Measurements from ENCODE around the gene CTSH. TPM values are rescaled to one million over a fixed set of nuclear protein-coding genes. Genes with fewer than 3 reads are reported as not detected.
A peak's percentile ranks its signal among the peaks of the same experiment; 100 is the strongest.

The CTSH gene, protein sequence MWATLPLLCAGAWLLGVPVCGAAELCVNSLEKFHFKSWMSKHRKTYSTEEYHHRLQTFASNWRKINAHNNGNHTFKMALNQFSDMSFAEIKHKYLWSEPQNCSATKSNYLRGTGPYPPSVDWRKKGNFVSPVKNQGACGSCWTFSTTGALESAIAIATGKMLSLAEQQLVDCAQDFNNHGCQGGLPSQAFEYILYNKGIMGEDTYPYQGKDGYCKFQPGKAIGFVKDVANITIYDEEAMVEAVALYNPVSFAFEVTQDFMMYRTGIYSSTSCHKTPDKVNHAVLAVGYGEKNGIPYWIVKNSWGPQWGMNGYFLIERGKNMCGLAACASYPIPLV
- 45.5 and 95.4 TPM in 2 replicates for total RNA-seq (2014; rRNA removed; shearing (Covaris generic))

DNA sequence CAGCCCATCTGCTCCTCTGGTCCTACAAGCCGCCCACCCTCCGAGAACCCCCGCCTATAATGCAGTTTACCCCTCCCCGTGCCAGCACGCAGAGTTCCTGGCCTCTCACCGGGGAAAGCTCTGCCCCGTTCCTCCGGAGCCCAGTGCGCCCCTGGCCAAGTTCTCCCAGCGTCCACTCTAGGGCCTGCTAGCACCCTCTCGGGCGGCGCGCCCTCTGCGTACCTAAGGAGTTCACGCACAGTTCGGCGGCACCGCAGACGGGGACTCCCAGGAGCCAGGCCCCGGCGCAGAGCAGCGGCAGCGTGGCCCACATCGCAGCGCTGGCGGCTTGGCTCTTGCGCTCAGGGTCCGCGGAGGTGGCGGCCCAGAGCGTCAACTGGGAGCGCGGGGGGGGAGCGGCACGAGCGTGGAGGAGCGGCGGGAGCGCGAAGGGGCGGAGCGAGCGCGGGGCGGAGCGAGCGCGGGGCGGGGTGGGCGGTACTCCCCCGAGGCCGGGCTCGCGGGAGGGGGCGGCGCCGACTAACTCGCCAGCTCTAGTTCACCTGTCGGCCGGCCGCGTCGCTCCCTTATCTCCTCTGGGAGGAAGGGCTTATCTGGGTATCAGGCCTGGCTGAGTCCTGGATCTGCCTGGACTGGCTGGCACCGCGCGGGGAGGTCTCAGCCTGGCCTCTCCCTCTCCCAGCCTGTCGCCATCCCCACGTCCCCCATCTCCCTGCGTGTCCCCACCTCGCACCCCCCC lies at the start of gene CTSH:
TSS of gene CTSH (minus strand) at position 378 of the 739 bp plus-strand sequence. CDS start at position 313, 65 bp downstream.
- DNase-seq (ENCODE audit: low read depth), result peak; percentile 48

DNA sequence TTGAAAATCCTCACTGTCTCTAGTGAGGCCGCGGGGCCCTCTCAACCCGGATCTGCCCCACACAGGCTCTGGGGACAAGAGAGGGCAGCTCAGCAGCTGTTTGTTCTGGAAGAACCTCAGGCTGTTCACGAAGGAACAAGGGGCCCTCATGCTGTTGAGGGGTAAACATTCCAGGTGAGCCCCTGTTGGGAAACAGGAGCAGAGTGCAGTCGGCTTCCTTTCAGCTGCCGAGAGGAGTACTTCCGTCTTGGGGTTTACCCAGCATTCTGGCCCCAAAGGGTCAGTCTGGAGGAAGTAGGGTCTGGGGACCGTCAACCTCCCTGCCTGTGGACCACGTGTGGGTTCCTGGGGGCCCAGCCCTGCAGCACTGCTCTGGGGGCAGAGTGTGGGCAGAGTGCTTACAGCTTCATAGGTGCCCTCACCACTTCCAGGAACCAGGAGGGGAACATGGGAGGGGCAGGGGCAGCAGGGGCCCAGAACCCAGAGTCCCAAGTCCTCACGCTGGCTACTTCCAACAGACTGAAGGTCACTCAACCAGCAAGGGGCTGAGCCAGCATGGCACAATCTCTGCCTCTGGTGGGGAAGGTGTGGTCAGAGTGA lies 49.2 kb upstream of the CTSH start:
- DNase-seq (ENCODE audit: low read depth), result no peak

DNA sequence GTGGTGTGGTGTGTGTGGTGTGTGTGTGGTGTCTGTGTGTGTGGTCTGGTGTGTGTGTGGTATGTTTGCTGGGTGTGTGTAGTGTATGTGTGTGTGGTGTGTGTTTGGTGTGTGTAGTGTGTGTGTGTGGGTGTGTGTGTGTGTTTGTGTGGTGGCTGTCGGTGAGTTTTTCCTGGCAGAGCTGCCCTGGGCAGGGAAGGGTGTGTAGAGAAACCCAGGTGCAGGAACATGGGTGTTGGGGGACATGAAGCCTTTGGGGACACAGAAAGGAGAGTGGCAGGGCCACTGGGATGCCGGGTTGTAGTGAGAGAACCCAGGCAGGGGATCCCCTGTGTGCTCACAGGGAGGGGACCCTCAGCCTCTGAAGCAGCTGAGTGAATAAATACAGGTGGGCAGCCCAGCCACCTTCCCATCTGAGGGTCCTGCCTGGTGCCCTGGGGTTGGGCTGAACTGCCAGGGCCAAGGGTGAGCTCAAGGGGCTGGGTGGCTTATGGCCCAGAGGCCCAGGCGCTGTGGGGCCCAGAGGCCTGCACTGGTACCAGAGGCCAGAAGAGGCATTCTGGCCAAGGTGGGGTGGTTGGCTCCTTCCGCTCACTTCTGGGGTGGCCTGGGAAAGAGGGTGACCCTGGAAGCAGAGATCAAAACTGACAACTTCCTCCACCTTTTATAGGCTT lies 48.5 kb upstream of the CTSH start:
- DNase-seq (ENCODE audit: low read depth), result no peak

DNA sequence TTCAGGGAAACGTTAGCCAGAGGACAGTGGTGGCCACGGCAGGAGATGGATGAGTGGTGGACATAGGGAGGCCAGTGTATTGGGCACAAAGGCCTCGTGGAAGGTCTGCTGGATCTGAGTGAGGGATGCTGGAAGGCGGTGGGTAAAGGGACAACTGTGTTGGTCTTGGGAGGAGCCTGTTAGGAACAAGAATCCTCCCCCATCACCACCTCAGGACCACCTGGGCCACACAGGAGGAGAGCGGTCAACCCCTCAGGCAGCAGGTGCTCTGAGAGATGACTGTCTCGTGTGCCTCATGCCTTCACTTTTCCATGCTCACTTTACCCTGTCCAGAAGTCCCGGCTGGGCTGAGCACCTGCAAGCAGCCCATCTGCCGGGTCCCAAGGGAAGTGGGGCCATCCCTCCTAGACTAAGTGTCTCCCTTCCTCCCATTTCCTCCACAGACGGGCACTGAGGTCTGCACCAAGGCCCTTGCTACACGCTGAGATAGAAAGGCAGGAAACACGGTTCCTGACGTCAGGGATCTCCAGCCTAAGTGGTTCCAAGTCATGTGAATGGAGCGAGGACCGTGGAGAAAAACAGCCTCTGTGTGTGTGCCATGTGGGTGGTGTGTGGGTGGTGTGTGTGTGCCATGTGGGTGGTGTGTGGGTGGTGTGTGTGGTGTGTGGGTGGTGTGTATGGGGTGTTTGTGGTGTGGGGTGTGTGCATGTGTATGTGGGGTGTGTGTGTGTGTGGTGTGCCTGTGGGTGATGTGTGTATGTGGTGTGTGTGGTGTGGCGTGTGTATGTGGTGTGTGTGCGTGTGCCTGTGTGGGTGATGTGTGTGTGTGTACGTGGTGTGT lies 47.8 kb upstream of the CTSH start:
- no peak for DNase-seq (ENCODE audit: low read depth)

DNA sequence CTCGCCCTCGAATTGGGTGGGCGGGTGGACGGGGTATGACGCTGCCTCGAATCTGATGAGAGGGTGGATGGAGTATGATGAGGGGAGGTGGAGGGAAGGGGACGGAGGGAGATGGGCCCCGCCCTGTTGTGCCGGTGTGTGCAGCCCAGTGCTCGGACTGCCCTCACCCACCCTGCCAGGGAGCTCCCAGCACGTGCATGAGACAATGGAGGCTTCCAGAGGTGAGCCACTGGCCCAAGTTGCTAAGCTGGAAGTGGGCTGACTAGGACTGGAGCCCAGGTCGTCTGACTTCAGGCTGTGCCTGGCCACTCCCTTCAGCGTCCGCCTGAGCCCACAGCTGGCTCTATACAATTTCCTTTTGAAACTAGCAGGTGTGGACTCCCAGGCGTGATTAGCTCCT lies 47.0 kb upstream of the CTSH start:
- no peak for DNase-seq (ENCODE audit: low read depth)

DNA sequence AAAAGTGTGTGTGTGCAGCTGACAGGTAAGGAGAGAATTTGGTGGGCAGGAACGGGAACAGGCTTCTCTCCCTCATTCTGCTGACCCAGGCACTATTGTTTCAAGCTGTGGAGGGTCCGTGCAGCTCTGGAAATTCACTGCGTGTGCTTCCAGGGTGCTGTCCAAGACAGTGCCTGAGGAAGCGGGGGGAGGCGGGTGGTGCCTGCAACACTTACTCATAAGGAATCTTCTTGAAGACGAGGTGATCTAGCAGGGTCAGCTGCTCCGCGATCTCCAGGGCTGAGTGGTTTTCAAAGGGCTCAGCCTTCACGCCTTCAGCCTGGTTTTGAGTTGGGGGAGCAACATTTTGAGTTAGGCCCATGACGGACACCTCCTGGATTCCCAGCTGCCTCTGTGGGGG lies 46.6 kb upstream of the CTSH start:
- DNase-seq (ENCODE audit: low read depth), result no peak

DNA sequence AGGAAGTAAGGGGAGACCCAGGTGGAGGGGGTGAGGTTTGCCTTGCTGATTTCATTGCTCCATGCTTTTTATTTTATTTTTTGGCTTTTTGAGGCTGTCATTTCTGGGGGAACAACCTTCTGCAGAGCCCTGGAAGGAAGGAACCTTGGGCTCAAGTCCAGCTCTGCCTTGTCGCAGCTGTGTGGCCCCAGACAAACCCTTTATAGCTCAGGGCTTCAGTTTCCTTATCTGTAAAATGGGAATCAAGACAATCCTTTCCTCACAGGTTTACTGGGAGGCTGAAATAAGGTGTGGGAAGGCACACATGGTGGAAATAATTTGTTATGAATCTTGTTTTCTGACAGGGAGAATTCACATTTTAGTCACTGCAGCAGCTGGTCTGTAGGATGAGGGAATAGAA lies 45.4 kb upstream of the CTSH start:
- no peak for DNase-seq (ENCODE audit: low read depth)

DNA sequence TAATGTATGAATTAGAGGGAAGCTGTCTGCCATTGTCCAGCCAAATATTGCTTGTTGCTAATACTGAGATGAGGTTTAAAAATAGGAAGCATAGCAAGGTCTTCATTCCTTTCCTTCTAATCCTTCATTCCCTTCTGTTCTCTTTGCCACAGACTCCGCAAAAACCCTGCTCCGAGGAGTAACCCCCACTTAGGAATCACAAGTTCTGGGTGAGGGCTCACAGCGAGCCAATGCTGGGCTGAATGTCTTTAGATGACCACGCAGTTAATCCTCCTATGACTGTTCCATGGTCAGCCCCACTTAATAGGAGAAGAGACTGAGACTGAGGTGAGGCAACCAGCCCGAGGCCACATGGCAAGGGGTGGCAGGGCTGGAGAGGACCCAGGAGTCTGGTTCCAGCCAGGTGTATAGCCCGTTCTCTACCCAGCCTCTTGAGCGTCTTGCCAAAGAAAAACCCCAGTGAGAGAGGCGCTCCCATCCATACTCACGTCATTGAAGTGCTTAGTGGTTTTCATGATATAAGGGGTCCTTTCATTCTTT lies 44.9 kb upstream of the CTSH start:
- no peak for DNase-seq (ENCODE audit: low read depth)

DNA sequence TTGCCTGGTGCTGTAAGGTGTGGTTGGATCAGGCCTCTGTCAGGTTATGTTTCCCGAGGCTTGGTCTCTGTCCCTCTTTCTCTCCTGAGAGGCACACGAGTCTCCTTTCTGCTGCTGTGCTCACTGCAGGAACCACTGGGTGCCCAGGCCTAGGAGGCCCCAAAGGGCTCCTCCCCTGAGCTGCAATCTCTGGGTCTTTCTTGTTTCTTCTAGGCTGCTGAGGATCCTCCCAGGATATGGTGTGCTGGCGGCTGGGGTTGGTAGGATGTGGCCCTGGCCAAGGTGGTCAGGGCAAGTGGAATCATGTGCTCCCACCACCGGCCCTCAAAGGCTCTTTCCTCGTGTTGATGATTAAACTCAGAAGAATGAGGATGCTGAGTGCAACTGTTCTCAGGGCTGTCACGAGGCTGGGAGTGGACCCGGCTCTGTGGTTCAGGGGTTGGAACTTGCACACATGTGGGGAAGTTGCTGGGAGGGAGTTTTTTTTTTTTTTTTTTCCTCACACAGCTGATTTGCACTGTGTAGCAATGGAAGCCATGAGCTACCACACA lies 43.6 kb upstream of the CTSH start:
- peak; percentile 98 for DNase-seq (ENCODE audit: low read depth)

DNA sequence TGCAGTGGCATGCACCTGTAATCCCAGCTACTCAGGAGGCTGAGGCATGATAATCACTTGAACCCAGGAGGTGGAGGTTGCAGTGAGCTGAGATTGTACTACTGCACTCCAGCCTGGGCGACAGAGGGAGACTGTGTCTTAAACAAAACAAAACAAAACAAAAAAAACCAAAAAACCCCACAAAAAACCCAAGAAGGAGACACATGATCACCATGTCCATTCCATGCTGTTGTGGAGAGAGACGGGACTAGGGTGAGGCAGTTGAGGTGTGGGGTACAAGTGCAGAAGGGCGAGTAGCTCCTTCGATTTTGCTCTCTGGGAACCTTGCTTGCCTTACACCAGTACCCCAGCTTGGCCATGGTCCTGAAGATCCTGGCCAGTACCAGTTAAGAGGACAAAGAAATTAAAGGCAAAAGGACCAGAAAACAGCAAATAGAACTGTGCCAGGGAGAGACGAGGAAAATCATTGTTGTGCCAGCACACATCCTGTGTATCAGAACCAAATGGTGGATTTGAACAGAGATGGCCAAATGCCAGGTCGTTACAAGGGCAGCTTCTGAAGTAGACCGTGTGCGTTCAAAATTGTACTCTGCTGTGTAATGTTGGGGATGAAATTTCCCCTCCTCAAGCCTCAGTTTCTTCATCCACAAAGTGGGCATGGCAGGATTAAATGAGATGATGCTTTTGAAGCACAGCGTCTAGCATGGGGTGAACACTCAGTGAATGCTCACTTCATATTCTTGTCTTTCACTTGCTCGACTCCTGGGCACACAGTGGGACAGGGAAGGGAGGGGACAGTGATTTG lies 42.9 kb upstream of the CTSH start:
- no peak for DNase-seq (ENCODE audit: low read depth)

DNA sequence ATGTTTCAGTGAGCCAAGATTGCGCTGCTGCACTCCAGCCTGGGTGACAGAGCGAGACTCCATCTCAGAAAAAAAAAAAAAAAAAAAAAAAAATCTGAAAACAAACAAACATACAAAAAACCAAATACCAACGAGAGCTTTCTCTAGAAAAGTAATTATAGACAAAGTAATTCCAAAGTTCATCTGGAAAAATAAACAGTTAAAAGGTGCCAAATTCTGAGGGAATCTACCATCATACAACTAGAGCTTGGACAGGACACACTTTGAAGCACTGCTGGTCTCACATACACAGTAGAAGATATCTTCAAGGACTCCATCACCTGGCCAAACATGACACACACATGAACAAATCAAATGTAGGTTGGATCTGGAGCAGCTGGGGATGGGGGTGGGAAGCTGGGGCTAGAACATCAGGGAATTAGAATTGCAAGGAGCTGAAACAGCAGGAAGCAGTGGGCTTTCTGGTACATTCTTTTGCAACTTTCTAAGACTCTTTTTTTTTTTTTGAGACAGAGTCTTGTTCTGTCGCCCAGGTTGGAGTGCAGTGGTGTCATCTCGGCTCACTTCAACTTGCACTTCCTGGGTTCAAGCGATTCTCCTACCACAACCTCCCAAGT lies 41.1 kb upstream of the CTSH start:
- DNase-seq (ENCODE audit: low read depth), result no peak

DNA sequence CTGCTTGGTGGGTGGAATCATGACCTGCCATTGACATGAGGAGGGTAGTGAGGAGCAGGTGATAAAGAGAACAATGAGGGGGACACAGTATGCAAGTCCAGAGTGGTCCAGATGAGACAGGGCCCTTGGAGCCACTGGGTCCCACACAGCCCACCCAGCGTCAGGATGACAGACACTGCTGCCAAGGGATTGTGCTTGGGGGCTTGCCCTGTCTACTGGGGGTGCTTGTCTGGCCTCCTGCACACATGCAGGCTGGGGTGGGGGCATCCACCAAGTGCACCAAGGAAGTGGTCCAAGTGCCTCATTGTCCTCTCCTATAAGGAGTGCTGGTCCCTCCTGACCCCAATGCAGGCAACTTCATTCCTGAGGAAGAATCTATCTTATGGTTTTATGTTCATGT lies 39.2 kb upstream of the CTSH start:
- DNase-seq (ENCODE audit: low read depth), result no peak

DNA sequence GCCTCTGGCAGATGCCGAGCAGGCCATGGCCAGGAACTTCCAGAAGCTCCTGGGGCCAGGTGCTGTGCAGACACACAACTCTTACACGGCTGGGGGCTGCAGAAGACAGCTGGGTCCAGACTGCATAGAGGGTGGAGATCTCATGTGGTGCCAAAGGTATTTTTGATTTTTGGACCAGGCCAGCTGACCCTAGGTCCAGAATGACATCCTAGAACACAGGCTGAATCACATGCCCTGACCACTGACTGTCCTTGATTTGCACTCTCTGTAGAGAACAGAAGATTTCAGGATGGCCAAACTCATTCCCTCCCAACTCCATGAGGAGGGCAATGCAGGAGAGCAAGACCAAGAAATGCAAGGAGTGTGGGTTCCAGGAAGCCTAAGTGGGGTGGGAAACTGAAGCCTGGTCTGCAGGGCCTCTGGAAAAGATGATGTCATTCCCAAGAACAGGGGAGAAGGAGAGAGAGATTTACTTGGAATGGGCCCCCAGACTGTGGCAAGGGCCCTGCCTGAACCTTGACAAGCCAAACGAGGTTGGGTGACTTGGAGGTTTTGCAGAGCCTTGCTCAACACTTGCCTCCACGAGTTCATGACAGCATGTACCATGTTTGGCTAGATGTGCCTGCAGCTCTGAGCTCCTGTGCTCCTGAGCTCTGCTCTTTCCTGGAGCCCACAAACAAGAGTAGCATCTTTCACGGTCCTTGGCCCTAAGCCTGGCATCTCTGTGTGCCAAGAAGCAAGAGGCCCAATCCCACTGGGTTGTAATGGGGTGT lies 38.5 kb upstream of the CTSH start:
- no peak for DNase-seq (ENCODE audit: low read depth)

DNA sequence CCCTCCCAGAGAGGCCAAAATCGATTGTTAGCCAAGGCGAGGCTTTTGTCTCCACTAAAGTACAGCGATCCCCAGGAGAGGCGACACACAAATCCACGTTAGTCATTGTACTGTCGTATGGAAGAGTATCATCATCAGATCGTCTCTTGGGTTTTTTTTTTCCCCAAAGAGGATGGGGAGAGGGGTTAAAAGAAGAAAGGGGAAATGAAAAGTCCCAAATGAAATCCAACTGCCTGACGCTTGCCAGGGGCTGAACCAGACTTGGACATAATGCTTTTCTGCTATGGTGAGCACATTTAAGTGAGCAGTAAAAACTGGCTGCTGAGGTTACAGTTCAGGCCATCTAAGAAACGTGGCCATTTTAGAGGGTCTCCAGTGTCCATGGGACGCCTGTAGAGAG lies 37.9 kb upstream of the CTSH start:
- DNase-seq (ENCODE audit: low read depth), result no peak

DNA sequence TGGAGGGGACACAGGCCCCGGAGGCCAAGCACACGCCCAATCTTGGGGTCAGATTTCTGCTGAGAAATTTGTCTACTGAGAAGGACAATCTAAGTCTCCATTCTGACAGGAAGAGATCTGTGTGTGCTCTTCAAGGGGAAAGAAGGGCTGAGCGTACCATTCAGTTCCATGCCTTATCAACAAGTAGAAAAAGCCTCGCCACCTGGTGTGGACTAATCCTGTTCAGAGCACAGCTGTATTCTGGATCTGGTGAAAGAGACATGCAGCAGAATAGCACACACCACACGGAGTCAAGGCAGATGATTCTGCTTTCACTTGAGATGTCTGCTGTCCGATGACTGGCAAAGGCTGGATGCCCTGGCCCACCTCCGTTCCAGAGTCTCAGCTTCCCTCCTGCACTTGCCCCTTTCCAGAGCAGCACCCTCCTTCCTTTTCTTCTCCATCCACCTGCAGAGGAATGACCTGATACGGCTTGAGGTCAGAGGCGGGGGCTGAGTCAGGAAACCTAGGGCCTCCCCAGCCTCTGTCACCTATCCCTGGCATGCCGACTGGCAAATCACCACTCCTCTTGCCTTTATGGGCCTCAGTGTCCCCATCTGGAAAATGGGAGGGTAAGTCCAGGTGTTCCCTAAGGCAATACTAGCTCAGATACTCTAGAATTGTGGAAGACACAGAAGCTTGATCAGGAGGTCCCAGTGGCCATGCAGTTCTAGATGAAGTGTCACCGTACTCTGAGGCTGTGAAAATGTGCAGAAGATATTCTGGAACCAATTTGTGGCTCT lies 36.9 kb upstream of the CTSH start:
- no peak for DNase-seq (ENCODE audit: low read depth)

DNA sequence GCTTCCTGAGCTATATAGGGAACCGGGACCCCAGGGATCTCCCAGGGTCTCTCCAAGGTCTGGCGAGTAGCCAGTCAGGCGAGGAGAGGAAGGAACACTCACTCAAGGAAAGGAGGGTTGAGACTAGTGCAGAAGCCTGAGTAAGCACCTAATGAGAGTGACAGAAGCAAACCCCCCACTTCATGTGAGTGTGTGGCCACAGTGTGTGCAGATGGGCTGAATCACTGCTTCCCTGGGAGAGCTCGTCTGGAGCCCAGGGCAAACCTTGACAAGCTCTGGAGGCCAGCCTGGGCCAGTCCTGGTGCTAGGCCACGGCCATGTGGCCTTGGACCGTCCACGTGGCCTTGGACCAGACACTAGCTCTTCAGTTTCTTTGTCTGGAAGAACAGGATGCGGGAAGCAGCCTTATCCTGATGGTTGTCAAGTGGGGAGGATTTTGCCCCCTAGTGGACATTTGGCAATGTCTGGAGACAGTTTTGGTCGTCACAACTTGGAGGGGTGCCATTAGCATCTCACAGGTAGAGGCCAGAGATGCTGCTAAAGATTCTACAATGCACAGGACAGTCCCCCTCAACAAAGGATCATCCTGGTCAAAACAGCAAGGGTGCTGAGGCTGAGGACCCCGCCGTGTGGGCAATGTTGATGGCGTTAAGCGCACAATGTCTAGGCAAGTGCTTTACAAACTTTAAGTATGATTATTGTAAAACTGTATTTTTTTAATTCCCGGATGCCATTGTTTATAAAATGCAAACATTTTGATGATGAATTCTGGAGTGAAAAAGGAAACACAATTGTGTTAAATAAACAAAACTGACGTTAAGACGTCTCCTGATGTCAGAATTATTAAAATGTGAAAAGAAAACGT lies 34.8 kb upstream of the CTSH start:
- DNase-seq (ENCODE audit: low read depth), result peak; percentile 77

DNA sequence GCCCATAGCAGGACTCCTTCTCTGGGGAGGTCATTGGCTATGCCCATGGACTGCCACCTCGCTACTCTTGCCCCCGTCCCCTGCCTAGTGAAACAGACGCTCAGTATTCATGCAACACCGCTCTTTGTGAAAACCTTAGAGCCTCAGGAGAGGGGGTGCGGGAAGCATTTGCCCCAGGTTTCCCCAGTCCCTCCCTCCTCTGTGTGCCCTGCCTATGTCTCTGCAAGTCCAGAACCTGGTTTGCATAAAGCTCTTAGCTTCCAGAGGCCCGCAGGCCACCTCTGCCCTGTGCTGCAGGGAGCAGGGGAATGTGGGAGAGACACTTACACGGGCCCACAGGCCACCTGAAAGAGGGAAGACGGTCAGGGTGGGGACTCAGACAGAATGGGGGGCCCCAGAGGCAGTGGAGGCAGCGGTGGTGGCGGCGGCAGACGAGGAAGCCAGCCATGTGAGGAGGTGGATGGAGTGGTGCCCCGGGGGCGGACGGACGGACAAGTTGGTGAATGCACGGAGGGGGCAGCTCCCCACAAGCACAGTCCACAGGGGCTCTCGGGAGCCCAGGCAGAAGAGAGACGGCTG lies 33.8 kb upstream of the CTSH start:
- DNase-seq (ENCODE audit: low read depth), result no peak

Data from M059J (cell line).